IPS-NIHi7 (cell line): ENCODE results near the gene CDHR2.

Source experiments
- DNase-seq: peaks from one replicate; pipeline ENCODE4 v3.0.0; 2012; ENCODE audit warnings: mixed read lengths; ENCODE audit errors: extremely low spot score

Gene CDHR2

GRCh38 chr5:176528301-176528700 lies 20.8 kb upstream of the CDHR2 start:
- no peak for DNase-seq

- no peak for DNase-seq
Measured at GRCh38 chr5:176528761-176529115, 20.4 kb upstream of the CDHR2 start.

- DNase-seq = no peak
Measured at GRCh38 chr5:176529116-176529740, 19.9 kb upstream of the CDHR2 start.

GRCh38 chr5:176529741-176530141 lies 19.4 kb upstream of the CDHR2 start:
- DNase-seq = no peak

GRCh38 chr5:176530393-176530982 lies 18.7 kb upstream of the CDHR2 start:
- no peak for DNase-seq

- no peak for DNase-seq
Measured at GRCh38 chr5:176530983-176531901, 17.9 kb upstream of the CDHR2 start.

- DNase-seq = no peak
Measured at GRCh38 chr5:176531902-176532493, 17.1 kb upstream of the CDHR2 start.

GRCh38 chr5:176532795-176533194 lies 16.3 kb upstream of the CDHR2 start:
- no peak for DNase-seq

- no peak for DNase-seq
Measured at GRCh38 chr5:176533390-176533789, 15.8 kb upstream of the CDHR2 start.

- no peak for DNase-seq
Measured at GRCh38 chr5:176533894-176534611, 15.1 kb upstream of the CDHR2 start.

- no peak for DNase-seq
Measured at GRCh38 chr5:176534640-176535039, 14.5 kb upstream of the CDHR2 start.

- DNase-seq = no peak
Measured at GRCh38 chr5:176535101-176535663, 14.0 kb upstream of the CDHR2 start.

- no peak for DNase-seq
Measured at GRCh38 chr5:176535664-176536131, 13.4 kb upstream of the CDHR2 start.

- DNase-seq = peak; percentile 75
Measured at GRCh38 chr5:176536132-176536901, 12.8 kb upstream of the CDHR2 start.

- peak; percentile 97 for DNase-seq
Measured at GRCh38 chr5:176536902-176537553, 12.1 kb upstream of the CDHR2 start, which contains the start of gene RNF44. TSS of gene RNF44 (minus strand) at chr5:176537402. CDS start at chr5:176532472, 4,930 bp downstream.

- peak; percentile 86 for DNase-seq
Measured at GRCh38 chr5:176537554-176538229, 11.4 kb upstream of the CDHR2 start.

GRCh38 chr5:176538230-176538988 lies 10.7 kb upstream of the CDHR2 start:
- DNase-seq = no peak

- DNase-seq = no peak
Measured at GRCh38 chr5:176538989-176539384, 10.2 kb upstream of the CDHR2 start.
